HUDEP-2 (cell line): Measurements from ENCODE around the gene SORBS1.

Experiments used
- DNase-seq, 76 experiments: peaks; one replicate each; lab custom pipeline; 2025; ENCODE audit not compliant: unreplicated experiment in 76 of 76; lab: John Stamatoyannopoulos, UW

SORBS1 gene

DNA sequence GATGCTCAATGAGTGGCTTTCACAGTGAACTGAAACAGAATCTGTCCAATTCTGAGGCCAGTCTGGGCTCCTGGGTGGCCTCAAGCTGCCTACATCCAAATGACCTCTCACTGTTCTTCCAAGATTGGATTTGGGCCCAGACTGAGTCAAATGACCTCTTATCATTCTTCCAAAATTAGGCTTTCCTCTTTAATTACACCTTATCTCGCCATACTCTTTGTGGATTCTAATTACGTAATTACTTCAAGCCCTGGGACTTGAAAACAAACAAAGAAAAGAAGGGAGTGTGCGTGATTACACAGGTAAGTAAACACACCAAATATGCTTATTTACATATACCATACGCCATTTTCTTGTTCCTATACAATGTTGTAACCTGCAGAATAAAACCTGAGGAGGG is 18.8 kb downstream of the SORBS1 start:
- no peak for DNase-seq

DNA sequence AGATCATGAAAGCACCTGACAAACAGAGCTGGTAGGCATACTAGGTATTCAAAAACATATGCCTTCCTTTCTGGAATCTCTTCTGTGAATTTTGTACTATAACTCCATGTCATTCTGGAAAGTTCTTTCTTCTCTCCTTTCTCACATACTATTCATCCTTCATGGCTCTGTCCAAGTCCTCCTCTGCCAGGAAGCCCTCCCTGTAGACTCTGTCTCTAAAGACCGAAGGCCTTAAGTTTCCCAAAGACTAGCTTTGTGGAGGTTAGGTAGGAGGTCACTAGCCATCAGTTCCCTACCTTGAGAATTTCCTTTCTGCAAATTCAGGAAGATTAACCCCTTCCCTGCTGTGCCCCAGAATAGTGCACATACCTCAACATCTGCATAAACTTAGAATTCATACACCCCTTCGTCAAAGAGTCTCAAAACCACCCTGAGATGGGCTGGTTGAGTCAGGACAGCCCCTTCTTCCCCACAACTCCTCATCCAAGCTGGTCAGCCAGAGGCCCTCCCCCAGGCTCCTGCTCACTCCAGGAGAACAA is 20.6 kb downstream of the SORBS1 start:
- DNase-seq = no peak

DNA sequence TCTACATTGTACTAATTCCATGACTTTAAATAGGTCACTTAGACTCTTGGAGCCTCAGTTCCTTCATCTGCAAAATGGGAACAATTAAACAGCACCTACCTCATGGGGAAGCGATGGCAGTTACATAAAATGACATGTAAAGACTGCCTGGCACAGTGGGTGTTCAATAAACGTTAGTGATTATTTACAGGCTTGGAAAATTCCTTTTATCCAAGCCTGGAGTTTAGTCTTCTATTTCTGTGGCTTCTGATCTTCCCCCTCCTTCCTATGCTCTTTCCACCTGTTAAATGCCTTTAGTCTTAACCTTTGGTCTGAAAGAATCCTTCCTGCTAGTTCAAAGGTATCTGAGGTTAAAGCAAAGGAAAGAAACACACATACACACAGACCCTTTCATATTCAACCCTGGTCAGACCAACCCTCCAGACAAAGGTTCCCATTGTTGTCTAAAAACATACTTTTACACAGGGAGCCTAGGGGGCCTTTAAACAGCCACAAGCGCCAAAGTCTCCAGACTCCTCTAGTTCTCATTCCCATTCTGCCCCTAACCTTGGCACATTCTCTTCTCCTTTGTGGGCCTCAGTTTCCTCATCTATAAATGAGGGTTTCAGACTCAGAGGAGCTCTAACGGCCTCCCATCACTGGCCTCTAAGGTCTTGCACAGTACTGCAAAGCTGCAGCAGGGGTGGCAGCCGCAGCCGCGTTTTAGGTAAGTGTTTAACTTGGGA is 21.4 kb downstream of the SORBS1 start:
- no peak for DNase-seq

DNA sequence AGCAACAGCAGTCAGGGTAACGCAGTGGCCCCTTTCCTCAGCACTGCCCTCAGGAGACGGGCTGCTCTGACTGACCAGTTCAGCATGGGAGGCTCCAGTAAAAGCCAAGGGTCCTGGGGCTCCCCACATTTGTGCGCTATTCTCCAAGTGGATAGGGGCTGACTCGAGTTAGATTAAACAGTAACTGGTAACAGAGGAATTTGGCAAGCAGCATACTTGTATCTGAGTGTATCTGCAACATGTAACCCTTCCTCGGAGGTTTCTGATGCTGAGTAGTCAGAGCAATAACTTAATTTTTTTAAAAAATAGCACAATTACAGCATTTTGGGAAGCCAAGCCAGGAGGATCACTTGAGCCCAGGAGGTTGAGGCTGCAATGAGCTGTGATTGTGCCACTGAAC is 22.8 kb downstream of the SORBS1 start:
- no peak for DNase-seq

DNA sequence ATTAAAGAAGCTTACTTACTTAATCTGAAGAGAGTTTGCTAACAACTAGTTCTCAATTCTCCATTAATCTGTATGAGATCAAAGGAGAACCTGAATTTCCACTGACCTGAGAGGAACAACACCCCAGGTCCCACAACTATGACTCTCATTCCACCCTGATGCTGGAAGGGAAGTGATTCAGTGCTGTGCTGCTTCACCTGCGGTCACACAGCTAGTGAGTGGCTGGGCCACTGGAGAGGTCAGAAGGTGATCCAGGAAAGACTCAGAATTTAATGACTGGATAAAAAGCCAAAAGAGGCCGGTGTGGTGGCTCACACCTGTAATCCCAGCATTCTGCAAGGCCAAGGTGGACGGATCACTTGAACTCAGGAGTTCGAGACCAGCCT is 23.6 kb downstream of the SORBS1 start:
- no peak for DNase-seq

DNA sequence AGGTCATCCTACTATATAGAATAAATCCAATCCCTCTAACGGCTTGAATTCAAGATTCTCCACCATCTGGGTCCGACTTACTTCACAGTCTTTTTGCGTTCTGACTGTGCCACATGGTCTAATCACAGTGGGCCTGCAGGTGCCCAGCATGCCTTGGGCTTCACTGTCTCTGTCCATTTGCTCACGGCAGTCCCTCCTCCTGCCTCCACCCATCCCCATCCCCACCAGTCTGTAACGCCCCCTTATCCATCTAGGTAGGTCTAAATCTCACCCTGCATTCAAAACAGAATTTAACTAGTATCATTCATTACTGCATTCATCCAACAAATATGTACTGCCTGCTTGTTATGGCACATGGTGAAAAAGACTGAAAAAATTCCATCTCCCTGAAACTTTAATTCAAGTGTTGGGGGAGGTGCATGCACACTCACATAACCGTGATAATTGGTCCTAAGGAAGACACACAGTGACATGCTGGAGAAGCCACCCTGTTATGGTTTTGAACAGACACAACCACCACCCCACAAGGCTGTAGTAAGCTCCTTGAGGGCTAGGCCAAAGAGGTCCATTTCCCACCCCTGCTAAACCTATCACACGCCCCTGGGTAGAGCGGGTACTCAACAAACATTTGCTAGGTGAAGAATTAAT is 24.2 kb downstream of the SORBS1 start:
- no peak for DNase-seq

DNA sequence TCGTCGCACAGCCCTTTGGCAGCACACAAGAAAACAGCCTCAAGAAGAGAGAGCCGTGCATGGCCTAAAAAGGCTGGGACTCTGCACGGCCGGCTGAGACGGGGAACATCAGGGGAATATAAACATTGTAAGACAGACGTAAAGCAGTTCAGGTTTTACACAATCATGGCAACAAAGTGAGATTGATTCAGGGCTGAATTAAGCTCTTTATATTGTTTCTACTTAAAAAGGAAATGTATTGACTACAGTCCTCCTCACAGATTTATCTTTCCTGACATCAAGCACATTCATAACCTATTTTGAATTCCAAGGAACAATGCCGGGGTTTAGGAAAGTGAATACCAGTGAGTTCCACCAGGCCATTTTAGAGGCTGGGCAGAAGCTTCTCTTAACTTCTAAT is 25.2 kb downstream of the SORBS1 start:
- no peak for DNase-seq

DNA sequence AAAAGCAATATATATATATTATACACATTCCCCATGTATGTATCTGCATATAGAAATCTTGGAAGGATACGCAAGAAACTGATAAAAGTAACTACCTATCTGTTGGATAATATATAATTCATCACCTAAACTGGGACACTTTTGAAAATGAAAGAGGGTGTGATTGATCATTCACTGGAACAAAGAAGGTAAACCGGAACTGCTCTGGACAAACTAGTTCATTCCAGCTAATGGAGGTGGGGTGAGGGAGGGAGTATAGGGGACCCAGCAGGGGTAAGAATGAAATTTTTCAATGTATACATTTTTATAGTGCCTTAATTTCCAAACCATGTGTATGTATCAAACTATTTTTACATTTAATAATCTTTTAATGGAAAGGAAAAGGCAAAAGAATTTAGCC is 25.6 kb downstream of the SORBS1 start:
- DNase-seq = no peak

DNA sequence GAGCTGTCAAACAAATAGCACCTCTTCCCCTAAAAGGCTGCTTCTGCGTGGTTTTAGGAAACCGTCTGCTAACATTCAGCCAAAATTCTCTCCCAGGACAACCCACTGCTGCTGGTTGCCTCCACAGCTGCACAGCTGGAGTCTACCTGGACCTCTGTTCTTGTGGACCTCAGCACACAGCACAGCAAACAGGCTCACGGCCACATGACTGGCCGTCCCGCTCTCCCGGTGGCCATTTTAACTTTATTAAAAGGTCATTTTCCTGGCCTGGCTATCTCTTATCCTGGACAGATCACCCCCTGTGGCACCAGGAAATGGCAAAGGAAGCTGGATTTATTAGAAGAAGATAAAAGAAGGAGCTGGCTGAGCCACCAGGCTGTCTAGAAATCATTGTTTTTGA is 27.6 kb downstream of the SORBS1 start:
- no peak for DNase-seq

DNA sequence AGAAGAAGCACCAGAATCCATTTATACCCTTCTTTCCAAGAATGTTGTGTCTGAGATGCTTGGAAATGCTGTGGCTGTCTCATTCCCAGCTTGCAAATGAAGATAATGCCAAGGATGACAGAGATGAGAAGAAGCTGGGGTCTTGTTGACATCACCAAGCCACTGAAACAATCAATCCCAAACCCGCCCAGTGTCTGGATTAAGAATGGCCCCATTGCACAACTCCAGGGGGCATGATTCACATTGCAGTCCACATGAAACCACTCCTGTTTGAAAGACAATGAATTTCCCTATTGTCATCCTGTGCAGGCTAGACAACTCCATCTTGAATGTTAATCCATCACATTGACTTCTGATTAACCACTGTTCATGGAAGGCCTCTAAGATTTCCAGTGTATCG is 28.6 kb downstream of the SORBS1 start:
- DNase-seq = peak in 1 of 76 experiments; percentile 53

DNA sequence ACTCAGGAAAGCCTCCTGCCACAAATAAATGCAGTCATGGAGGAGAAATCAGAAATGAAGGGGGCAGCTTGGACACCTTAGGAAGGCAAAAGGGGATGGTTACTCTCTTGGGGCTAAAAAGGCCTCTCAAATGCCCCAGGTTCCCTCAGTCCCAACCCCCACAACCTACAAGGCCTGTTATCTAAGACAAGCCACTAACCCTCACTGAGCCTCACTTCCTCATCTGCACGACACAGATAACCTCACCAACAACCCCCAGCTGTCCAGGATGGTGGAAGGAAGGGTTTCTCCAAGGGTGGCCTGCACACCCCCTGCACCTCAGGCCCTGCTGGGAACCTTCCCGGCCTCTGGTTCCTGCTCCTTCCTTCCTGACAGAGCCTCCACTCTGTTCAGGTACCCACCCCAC is 29.2 kb downstream of the SORBS1 start:
- DNase-seq = peak in 74 of 76 experiments; percentile 29 to 94 (median 83)

DNA sequence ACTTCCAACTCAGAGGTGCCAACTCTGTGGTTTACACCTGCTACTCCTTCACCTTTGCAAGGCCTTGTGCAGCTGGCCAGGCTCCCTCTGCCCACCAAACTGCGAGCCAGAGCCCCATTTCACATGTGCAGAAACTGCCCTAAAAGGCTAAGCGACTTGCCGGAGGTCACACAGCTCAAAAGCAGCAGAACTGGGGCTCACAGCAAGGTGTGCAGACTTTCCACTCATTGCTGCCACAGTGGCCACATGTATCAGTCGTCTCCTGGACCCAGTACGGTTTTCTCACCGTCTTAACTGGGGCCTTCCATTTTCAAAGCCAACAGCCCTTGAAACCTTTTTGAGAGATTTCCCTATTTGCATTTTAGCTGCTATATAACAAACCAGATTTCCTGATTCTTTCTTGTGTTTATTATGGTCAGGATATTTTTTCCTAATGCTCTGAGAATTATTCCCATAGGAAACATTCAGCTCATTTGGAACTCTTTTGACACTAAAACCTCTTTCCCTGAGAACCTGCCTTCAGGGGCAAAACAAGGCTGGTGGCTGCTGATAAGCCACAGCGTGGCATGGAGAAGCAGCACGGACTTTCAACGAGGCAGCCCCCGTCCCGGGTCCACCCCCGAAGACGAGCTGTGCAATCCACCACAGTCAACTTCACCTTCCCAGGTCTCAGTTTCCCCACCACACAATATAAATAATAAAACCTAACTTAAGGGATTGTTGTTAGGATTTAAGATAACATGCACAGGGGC is 29.9 kb downstream of the SORBS1 start:
- peak in 72 of 76 experiments; percentile 7 to 76 (median 48) for DNase-seq

DNA sequence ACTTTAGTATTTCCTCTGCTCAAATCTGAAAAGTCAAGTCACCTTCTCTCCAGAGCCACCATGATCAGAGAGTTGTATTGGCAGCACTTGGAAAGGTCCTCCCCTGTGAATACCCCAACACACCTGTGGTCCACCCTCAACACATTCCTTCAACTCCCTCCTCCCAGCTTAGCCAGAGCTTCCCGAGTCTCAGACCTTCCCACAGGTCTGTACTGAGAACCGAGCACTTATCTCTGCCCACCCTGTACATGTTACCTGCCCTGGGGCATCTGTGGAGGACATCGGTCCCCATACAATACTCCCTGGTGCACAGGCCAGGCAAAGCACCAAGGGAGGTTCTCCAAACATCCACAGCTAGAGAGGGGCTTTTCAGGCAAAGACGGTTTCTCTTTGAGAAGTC is 30.6 kb downstream of the SORBS1 start:
- DNase-seq = peak in 2 of 76 experiments; percentile 26 to 59

DNA sequence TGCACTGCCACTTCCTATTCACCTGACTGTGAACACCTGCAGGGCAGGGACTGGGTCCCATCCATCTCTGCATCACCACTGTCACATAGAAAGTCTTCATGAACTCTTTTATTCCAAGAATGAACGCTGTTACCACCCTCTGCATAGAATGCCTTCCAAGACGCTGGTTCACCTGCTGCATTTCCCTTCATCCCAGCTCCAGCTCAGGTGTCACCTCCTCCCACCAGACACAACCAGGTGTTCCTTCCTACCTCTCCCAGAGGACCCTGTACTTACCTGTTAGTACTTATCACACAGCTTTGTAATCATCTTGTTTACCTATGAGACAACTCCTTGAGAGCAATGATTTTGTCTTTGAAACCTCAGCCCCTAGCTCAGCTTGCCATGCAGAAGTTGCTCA is 31.1 kb downstream of the SORBS1 start:
- no peak for DNase-seq

DNA sequence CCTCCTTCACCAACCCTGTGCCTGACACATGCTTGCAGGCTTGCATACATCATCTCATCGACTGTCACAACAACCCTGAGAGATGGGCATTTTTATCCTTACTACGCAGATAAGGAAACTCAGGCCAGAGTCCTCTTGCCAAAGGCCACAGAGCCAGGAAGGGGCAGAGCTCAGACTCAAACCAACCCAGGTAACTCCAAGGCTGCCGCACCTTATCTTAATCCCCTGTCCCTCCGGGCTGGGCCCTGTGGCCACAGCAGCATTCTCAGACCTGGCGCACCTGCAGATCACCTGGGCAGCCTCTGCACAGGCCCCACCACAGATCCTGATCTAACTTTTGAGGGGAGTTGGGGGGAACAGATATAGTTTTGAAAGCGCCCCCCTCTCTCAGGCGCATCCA is 35.1 kb downstream of the SORBS1 start:
- DNase-seq = no peak

DNA sequence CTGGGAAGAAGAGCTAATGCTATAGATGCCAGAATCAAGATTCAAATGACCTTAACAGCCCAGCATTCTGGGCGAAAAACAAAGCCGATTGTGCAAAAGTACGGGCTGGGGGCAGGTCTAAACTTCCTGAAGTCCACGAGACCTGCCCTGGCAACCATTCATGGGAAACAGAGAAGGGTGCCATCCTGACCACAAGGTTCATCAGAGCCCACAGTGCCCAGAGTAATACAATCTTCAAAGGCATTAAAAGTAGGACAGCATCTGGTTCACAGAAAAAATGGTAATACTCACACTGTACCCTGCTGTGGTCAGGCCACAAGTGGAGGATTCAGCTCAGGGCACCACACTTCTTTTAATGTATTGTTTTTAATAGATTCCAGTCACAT is 36.1 kb downstream of the SORBS1 start:
- DNase-seq = no peak

DNA sequence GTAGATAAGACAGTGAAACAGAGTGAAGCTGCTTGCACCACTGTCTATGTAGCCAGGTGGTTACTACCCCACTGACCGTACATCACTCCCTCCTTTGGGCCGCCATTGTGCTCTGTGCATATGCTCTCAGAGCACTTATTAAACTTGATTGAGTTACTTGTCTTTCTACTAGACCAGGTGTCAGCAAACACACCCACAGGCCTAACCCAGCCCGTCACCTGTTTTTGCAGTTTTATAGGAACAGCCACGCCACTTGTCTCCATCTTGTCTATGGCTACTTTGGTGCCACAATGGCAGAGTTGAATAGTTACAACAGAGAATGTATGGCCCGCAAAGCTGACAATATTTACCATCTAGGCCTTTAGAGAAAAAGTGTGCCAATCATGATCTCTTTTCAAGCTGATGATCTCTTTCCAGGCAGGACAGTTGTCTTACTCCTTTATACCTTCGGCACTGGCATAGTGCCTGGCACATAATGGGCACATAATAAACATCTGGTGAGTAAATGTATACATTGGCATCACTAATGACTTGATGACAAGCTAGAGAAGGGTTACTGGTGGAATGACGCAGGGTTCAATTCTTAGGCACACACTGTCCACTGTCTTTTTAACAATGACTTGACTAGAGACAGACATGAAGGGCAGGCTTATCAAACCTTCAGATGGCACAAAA is 36.7 kb downstream of the SORBS1 start:
- DNase-seq = no peak

DNA sequence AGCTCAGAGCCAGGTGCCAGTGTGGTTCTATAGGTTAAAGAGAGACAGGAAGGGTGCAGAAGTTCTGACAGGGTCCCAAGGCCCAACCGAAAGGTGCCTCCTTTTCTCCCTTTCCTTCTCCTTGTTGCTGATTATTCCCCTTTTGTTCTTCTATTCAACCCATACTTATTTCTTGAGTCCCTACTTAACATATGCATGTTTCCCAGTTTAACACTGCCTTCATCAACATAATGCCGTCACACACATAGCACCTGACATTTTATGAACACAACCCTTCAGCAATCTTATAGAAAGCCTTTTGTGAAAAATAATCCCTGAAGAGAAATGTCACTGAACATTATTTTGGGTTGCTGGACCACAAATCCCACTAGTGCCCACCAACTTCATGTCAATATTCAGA is 39.1 kb downstream of the SORBS1 start:
- DNase-seq = no peak

DNA sequence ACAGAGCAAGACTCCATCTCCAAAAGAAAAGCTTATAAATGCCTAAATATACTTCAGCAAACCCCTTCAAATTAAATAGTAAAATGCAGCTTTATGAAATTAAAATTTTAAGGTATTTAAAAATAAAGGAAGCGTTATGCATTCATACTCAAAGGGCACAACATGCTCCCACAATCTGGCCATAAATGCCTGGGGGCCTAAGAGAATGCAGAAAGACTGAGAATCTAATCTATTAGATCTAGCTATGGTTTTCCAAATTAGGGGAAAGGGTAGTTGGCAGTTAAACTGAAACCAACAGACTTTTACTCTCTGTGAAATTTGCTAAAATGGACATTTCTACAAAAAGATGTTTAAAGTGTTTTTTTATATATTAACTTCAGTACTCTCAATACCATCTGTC is 40.6 kb downstream of the SORBS1 start:
- DNase-seq = no peak

DNA sequence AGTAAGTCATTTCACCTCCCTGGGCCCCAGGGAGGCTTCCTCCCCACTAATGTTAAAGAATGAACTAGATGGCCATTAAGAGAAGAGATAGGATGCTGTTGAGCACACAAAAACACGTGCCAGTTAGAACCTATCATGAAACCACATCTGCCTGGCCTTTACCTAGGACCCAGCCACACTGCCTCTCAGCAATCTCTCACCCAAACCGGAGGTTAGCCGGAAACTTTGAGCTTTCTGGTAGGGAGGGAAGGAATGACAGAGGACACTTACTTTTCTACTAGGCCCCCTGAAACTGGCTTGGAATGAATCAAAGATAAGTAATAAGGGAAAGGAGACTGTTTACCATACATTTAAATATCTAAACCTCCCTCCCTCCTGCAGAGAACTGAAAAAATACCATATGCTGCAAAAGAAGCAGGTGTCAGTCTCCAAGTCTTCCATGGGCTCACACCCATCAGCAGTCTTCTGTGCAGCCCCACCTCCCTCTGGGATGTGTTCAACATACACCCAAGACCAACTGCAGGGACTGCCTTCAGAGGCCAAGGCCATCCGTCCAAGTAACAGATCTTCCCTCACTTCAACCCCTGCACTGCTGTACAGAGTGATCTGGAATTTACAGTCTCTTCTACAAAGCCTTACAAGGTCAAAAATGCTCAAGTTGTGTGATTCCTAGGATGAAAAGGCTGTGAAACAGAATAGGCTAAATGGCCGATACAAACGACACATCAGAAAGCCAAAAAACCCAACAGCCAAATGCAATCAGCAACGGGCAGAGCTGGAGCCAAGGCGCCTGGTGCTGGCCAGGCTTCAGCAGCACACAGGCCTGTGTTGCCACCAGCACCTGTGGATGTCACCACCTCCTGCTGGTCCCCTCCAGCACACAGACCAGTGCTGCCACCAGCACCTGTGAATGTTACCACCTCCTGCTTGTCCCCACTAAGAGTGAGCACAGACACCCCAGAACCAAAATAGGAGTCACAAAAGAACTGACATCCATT is 42.4 kb downstream of the SORBS1 start:
- peak in 12 of 76 experiments; percentile 3 to 35 (median 11) for DNase-seq
